GM12865 (cell line): ENCODE data around the gene WDR26.

ENCODE experiments used
- DNase-seq: peaks from one replicate; pipeline ENCODE4 v3.0.0; 2010; ENCODE audit warnings: low read depth
- H3K4me3 ChIP-seq: 2 replicates; pipeline ENCODE4 v1.5.1; 2011; ENCODE audit warnings: mild to moderate bottlenecking, low read depth, low read length, control low read depth
- CTCF ChIP-seq: IDR thresholded peaks from 2 replicates; pipeline ENCODE4 v1.5.1; 2011; ENCODE audit warnings: low read length, control low read depth, low read depth, inconsistent platforms; ENCODE audit not compliant: insufficient read depth; ENCODE audit errors: missing control alignments

The WDR26 gene

GRCh38 chr1:224450159-224450558, 15.6 kb upstream of the WDR26 start:
- DNase-seq = no peak
- no peak for TF ChIP-seq CTCF
- no peak overlapping the region for H3K4me3 ChIP-seq

GRCh38 chr1:224448453-224449017, 13.9 kb upstream of the WDR26 start:
- no peak for TF ChIP-seq CTCF
- no peak for DNase-seq
- no peak overlapping the region for H3K4me3 ChIP-seq

GRCh38 chr1:224447971-224448370, 13.4 kb upstream of the WDR26 start:
- no peak for TF ChIP-seq CTCF

GRCh38 chr1:224447251-224447650, 12.7 kb upstream of the WDR26 start:
- H3K4me3 ChIP-seq = no peak overlapping the region
- TF ChIP-seq CTCF = no peak

More at GRCh38 chr1:224447971-224448370, 13.4 kb upstream of the WDR26 start:
- H3K4me3 ChIP-seq = no peak overlapping the region
- DNase-seq = no peak

GRCh38 chr1:224438989-224439388, 4.4 kb upstream of the WDR26 start:
- no peak for DNase-seq
- no peak overlapping the region for H3K4me3 ChIP-seq
- TF ChIP-seq CTCF = no peak

More at GRCh38 chr1:224447251-224447650, 12.7 kb upstream of the WDR26 start:
- DNase-seq = no peak

GRCh38 chr1:224435999-224436398, 1.4 kb upstream of the WDR26 start:
- DNase-seq = no peak
- H3K4me3 ChIP-seq = peak overlapping the region; percentile 87
- TF ChIP-seq CTCF = no peak

- TF ChIP-seq CTCF = no peak
- DNase-seq = peak; percentile 30
- H3K4me3 ChIP-seq = peak overlapping the region; percentile 87
These were observed 744 bp upstream of the WDR26 start for GRCh38 chr1:224435318-224435763.
